CD14-positive monocyte (primary cell): ENCODE data around the gene GAST. TPM values are rescaled to one million over a fixed set of nuclear protein-coding genes. Genes with fewer than 3 reads are reported as not detected.
A peak's percentile ranks its signal among the peaks of the same experiment; 100 is the strongest.

Experiments used
- DNase-seq, 3 donors: peaks; one replicate each; pipeline ENCODE4 v3.0.0-alpha.2; 2011 to 2022
- H2AFZ ChIP-seq: 2 replicates; pipeline ENCODE4 v1.6.0; 2012; ENCODE audit warnings: mild to moderate bottlenecking, low read depth, low read length, inconsistent platforms; ENCODE audit not compliant: insufficient read depth, poor library complexity, severe bottlenecking
- H3K27ac ChIP-seq, 2 donors: 1 replicate in 1 of 2; 2 replicates in 1 of 2; pipeline ENCODE4 v1.5.1; 2012 to 2013; ENCODE audit warnings: low read length in 2 of 2, control low read depth in 1 of 2, inconsistent platforms in 1 of 2, low read depth in 1 of 2, mild to moderate bottlenecking in 1 of 2
- H3K27me3 ChIP-seq, 2 donors: one replicate each; pipeline versions ENCODE4 v1.6.0 to v1.6.1; 2011 to 2013; ENCODE audit warnings: low read length in 2 of 2; ENCODE audit not compliant: control insufficient read depth in 2 of 2, insufficient read depth in 2 of 2
- H3K36me3 ChIP-seq, 2 donors: replicated peaks in 1 of 2; 1 replicate in 1 of 2; 2 replicates in 1 of 2; pipeline versions ENCODE4 v1.5.1 to v1.6.1; 2012 to 2013; ENCODE audit warnings: low read length in 2 of 2, control low read depth in 1 of 2, inconsistent platforms in 1 of 2, mild to moderate bottlenecking in 1 of 2; ENCODE audit not compliant: insufficient read depth in 2 of 2, control insufficient read depth in 1 of 2
- H3K4me1 ChIP-seq, 2 donors: 1 replicate in 1 of 2; 2 replicates in 1 of 2; pipeline versions ENCODE4 v1.5.1 to v1.6.1; 2012 to 2013; ENCODE audit warnings: low read length in 2 of 2, control low read depth in 1 of 2, inconsistent platforms in 1 of 2, mild to moderate bottlenecking in 1 of 2, moderate library complexity in 1 of 2; ENCODE audit not compliant: insufficient read depth in 2 of 2, control insufficient read depth in 1 of 2
- H3K4me2 ChIP-seq: replicated peaks from 2 replicates; pipeline ENCODE3; 2012; ENCODE audit warnings: low read length, moderate library complexity, mild to moderate bottlenecking; ENCODE audit not compliant: poor library complexity, severe bottlenecking; ENCODE audit errors: extremely low read depth
- H3K4me3 ChIP-seq, 3 experiments: fragments of 200-600 bp in 1 of 3; sonication (generic) in 1 of 3; replicated peaks in 1 of 3; 1 replicate in 2 of 3; 2 replicates in 1 of 3; pipeline ENCODE4 v1.5.1; 2011 to 2013; ENCODE audit warnings: low read length in 3 of 3, mild to moderate bottlenecking in 3 of 3, control low read depth in 2 of 3, low read depth in 2 of 3, inconsistent platforms in 1 of 3, moderate library complexity in 1 of 3
- H3K79me2 ChIP-seq: 2 replicates; pipeline ENCODE4 v1.6.0; 2012; ENCODE audit warnings: mild to moderate bottlenecking, control low read depth, inconsistent platforms, low read length, moderate library complexity; ENCODE audit not compliant: insufficient read depth
- H3K9ac ChIP-seq: 2 replicates; pipeline ENCODE4 v1.6.0; 2017; ENCODE audit warnings: low read length, mild to moderate bottlenecking; ENCODE audit not compliant: insufficient read depth, poor library complexity, severe bottlenecking
- H3K9me3 ChIP-seq, 2 donors: replicated peaks in 1 of 2; 1 replicate in 1 of 2; 2 replicates in 1 of 2; pipeline versions ENCODE4 v1.5.1 to v1.6.1; 2012 to 2013; ENCODE audit warnings: low read length in 2 of 2, control low read depth in 1 of 2; ENCODE audit not compliant: control insufficient read depth in 1 of 2, insufficient read depth in 1 of 2
- H4K20me1 ChIP-seq: 2 replicates; pipeline ENCODE4 v1.6.0; 2012; ENCODE audit warnings: mild to moderate bottlenecking, low read length, control low read depth, moderate library complexity; ENCODE audit not compliant: insufficient read depth
- H3K27ac Mint-ChIP-seq, 7 donors: one replicate each; pipeline ENCODE4 v1.8.0; 2020; ENCODE audit warnings: mild to moderate bottlenecking in 7 of 7, mixed read lengths in 7 of 7, moderate library complexity in 6 of 7, inconsistent platforms in 2 of 7
- H3K27me3 Mint-ChIP-seq, 3 donors: one replicate each; pipeline ENCODE4 v1.8.0; 2021 to 2022; ENCODE audit warnings: low read depth in 3 of 3, mild to moderate bottlenecking in 3 of 3, mixed read lengths in 3 of 3, moderate library complexity in 3 of 3, inconsistent platforms in 1 of 3
- H3K36me3 Mint-ChIP-seq, 2 donors: one replicate each; pipeline ENCODE4 v1.8.0; 2020; ENCODE audit warnings: mixed read lengths in 2 of 2, inconsistent platforms in 1 of 2, mild to moderate bottlenecking in 1 of 2
- H3K4me1 Mint-ChIP-seq: one replicate; pipeline ENCODE4 v1.8.0; 2020; ENCODE audit warnings: mild to moderate bottlenecking, mixed read lengths
- H3K4me3 Mint-ChIP-seq, 2 donors: one replicate each; pipeline ENCODE4 v1.8.0; 2020; ENCODE audit warnings: mild to moderate bottlenecking in 2 of 2, mixed read lengths in 2 of 2, moderate library complexity in 1 of 2
- H3K9me3 Mint-ChIP-seq, 7 donors: one replicate each; pipeline ENCODE4 v1.8.0; 2020 to 2022; ENCODE audit warnings: mixed read lengths in 7 of 7, mild to moderate bottlenecking in 6 of 7, moderate library complexity in 6 of 7, inconsistent platforms in 2 of 7
- CTCF ChIP-seq: fragments of 200-600 bp; IDR thresholded peaks from one replicate; pipeline ENCODE4 v1.8.0; 2022; ENCODE audit warnings: antibody characterized with exemption, mild to moderate bottlenecking
- WGBS: methylation state at CpG from one replicate; pipeline ENCODE4 v1.1.5; 2013; ENCODE audit warnings: missing lambda C conversion rate; ENCODE audit not compliant: insufficient coverage; 5-methylcytosine and 5-hydroxymethylcytosine counted together
- intact Hi-C, 2 donors: fragments of 100-400 bp; cut with micrococcal nuclease; formaldehyde crosslinking; loops; one replicate each; pipeline versions ENCODE4 v1.15.0 to v1.15.1; 2023
- polyA minus RNA-seq: library from RNA; depleted of rRNA, polyadenylated mRNA; stranded (reverse); fragments of >200 nt; gene quantifications from 2 replicates; pipeline ENCODE4 v1.2.3, GENCODE V29; 2012
- polyA plus RNA-seq, 3 donors: library from polyadenylated mRNA; depleted of rRNA in 1 of 3; unstranded in 2 of 3; stranded (reverse) in 1 of 3; fragments of 300-500 nt in 2 of 3; fragments of >200 nt in 1 of 3; fragmentation: Illumina TruSeq in 2 of 3; gene quantifications; 1 replicate in 2 of 3; 2 replicates in 1 of 3; pipeline ENCODE4 v1.2.3, GENCODE V29; 2012 to 2021
- total RNA-seq, 12 experiments: library from RNA in 1 of 12; stranded (reverse) in 1 of 12; fragments of 120-200 nt in 1 of 12; gene quantifications; one replicate each; pipeline ENCODE4 v1.2.4 and lab custom pipeline; 2013 to 2026; ENCODE audit warnings: mixed read lengths in 6 of 12, inconsistent platforms in 1 of 12

Gene GAST
- not detected for total RNA-seq (2013)
- polyA plus RNA-seq = not detected
- not detected in 2 replicates for polyA minus RNA-seq
- 0 to 0.12 (median 0) reads per million in 11 experiments for total RNA-seq (lab: John Stamatoyannopoulos, UW)

- no peak within 1 kb of the TSS for H2AFZ ChIP-seq
- no peaks in the 10 kb centered on the region for H3K79me2 ChIP-seq
- Mint-ChIP-seq H3K27me3 (peaks cover 3 to 7% (median 4%) of the 10 kb centered on the region in 3 donors), H3K36me3 (no peaks in the 10 kb centered on the region), H3K27ac (no peak within 1 kb of the TSS), H3K9me3 (peaks cover 0 to 4% (median 0%) of the 10 kb centered on the region in 7 donors), H3K4me3 (peak within 1 kb of the TSS in 1 of 2 donors; percentile 1), H3K4me1 (peaks cover 3% of the 10 kb centered on the region)
- no peaks in the 10 kb centered on the region for H3K27me3 ChIP-seq
- 98% methylated on average over 6 of the region's 12 CpGs for WGBS
- DNase-seq = no peak
- TF ChIP-seq CTCF = no peak
- intact Hi-C loops = no loop called here
- H3K4me1 ChIP-seq = no peaks in the 10 kb centered on the region
- H3K27ac ChIP-seq = no peak within 1 kb of the TSS
- no peak within 1 kb of the TSS for H3K9ac ChIP-seq
- H3K9me3 ChIP-seq = no peaks in the 10 kb centered on the region
- H4K20me1 ChIP-seq = no peaks in the 10 kb centered on the region
- no peak within 1 kb of the TSS for H3K4me2 ChIP-seq
- H3K36me3 ChIP-seq = no peaks in the 10 kb centered on the region
- H3K4me3 ChIP-seq = no peak within 1 kb of the TSS
These were observed at the start of gene GAST for GRCh38 chr17:41711669-41712400. Gene GAST (plus strand): TSS chr17:41712331. CDS start chr17:41715437, 3,106 bp downstream.

- Mint-ChIP-seq H3K9me3 (peaks cover 0 to 2% (median 0%) of the 10 kb centered on the region in 7 donors), H3K4me3 (no peak overlapping the region), H3K36me3 (no peaks in the 10 kb centered on the region), H3K27me3 (peaks cover 17 to 19% (median 17%) of the 10 kb centered on the region in 3 donors), H3K27ac (peak overlapping the region in 1 of 7 donors; percentile 10), H3K4me1 (peaks cover 29% of the 10 kb centered on the region)
- Histone ChIP-seq H4K20me1 (no peaks in the 10 kb centered on the region), H3K4me3 (no peak overlapping the region), H3K9me3 (no peaks in the 10 kb centered on the region), H3K27me3 (no peaks in the 10 kb centered on the region), H3K79me2 (no peaks in the 10 kb centered on the region), H3K9ac (no peak overlapping the region), H2AFZ (no peak overlapping the region), H3K36me3 (no peaks in the 10 kb centered on the region), H3K4me1 (peaks cover 32 to 33% of the 10 kb centered on the region in 2 donors), H3K4me2 (no peak overlapping the region), H3K27ac (no peak overlapping the region)
- no peak for DNase-seq
- no peak for TF ChIP-seq CTCF
- WGBS = 90% methylated on average over 6 of the region's 8 CpGs
- intact Hi-C loops = loop anchor here (2.0 to 10.0 kb wide), 5 partner anchors 116 to 861 kb away; no protein-coding TSS in a partner anchor
These were observed 48.5 kb upstream of the GAST start for GRCh38 chr17:41663451-41664171.
